NCI-H446 (cell line): ENCODE data around the gene GPR55.

Experiments
- DNase-seq, 2 experiments: peaks; one replicate each; lab custom pipeline; 2025; lab: John Stamatoyannopoulos, UW

The GPR55 gene

DNA sequence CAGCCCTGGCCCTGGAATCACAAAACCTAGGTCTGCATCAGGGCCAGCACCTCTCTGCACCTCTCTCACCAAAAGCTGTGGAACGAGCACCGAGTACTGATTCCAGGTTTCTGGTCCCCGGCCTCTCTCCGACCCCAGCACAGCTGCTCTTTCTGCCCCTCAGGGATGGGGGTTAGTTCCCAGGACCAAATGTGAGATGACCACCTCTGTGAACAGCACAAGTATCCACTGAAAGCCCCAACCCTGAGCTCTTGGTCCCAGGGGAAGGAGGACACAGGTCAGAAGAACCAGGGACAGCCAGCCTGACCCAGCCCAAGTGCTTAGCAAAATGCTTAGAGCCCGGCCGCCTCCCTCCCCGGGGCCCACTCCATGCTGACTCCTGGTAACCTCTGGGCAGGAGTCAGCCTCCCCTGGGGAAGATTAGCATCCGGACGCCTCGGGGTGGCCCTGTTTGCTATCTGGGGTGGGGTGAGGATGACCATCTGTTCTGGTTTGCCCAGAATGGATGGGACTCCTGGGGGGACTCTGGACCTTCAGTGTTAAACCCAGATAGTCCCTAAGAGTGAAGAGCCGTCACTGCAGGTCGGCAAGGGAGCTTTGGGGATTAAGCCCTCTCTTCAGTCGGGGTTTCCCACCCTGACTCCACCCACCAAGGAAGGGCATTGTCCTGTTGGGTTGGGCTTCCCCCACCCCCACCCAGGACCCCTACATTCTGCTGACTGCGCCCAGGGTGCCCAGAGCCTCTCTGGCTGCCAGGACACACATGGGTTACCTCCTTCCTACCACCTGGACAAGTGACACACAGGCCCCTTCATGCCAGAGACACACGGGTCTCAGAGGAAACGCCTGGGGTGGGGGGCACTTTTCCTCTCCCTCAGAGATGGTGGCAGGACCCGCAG, 9.4 kb upstream of the GPR55 start:
- no peak for DNase-seq

DNA sequence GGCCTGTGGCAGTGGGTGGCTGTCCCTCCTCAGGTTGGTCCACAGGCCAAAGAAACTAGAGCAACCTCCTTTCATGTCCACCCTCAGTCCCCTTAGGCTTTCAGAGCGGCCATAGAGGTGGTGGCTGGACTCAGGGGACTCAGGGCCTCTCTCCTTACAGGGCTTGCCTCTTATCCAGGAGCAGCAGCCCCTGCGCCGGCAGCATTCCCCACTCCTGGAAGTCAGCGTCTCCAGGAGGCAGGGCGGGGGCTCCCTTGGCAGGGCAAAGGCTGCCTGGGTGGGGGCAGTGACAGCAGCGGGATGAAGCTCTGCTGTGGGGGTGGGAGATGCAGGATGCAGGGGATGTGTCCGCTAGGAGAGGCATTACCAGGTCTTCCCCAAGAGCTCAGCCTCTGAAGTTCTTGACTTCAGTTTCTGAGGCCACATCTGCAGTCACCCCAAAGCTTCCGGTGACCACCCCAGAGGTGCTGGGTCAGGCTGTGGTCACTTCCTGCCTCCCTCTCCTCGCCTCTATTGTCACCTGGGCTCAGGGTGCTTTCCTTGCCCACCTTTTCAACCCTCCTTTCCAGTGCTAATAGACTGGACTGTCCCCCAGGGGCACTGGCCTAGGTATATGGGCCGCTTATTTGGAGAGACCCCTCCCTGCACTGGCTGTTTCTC, 8.6 kb upstream of the GPR55 start:
- no peak for DNase-seq

DNA sequence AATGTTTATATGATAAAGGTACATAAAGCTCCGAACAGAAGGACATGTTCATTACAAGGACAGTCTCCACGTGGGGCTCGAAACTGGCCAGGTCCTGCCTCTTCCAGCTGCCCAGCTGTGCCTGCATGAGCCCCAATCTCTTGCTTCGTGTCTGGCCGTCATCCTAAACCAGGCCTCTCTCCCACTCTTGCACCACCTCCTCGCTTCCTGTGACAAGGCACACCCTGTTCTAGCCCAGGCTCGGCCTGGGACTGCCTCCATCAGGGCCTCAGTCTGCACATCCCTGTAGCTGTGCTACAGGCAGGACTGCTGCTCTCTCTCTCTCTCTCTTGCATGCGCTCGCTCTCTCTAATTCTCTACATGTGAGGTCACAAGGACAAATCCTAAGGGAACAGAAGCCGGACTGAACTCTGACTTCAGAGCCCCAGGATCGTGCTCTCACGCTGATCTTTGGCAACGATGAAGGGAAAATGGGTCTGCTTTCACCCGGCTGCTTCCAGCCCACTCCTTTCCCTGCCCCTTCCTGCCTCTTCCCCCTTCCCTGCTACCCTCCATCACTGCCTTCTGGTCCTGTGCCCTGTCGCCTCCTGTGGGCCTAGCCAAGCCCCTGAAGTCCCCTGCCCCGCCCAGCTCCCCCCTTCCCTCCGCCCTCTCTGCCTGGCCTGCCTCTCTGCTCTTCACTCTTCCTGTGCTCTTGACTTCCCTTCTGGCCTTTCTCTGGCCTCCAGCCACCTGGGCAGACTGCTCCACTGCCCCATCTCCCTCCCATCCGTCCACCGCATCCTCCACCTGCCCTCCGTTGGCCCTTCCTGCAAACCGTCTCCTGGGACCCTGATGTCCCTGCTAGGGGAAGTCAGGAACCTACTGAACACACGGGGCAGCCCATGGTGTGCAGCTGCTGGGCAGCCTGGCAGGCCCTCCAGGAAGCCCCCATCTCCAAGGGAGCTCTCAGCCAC, 7.8 kb upstream of the GPR55 start:
- no peak for DNase-seq

DNA sequence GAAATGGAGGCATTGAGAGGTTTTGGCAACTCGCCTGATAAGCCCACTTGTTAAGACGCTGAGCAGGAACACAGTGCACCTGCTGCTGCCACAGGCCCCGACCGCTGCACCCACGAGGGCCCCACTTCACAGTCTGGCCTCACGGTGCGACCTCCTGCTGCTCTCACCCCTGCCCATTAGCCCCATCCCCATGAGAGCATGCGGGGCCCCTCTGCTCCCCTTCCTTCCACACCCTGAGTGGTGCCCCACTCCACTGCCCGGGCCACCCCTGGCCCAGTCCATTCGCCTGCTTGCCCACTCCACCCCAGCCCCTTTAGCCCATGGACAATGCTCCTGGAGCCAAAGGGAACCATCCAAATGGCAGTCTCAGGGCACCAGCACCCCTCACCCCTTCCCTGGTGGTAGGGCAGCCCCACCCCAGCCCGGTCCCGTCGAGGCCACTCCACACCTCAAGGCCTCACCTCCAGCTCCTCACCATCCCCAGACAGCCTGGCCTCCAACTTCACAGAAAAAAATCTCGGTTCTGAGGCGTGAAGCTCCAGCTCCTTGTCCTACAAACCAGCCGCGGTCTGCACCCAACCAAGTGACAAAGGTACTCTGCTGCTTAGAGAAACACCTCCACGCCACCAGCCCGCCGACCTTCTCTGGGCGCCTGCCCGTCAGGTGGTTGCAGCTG, 6.7 kb upstream of the GPR55 start:
- DNase-seq: no peak

DNA sequence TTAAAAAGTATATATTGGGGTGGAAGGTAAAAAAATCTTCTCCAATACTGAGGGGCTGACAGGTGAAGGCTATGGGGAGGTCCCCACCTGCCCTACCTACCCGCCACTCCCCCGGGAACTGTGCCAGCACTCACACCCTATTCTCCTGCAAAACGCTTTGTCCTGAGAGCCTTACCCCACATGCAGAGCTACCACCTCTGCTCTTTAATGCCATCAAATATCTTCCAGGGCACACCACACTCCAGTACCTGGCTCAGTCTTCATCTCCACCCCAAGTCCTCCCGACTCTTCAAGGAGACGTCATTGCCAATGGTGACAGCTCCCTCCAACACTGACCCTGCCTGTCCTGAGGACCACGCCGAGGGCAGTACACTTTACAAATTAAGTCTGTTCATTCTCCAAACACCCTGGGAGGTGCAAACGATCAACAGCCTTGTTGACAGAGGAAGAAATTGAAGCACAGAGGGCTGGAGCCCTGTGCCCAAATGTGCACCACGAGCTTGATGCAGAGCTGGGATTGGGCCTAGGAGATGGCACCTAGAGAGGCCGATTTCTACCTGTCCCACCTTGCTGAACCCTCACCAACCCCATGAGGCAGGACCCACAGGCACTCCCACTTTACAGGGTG, 6.0 kb upstream of the GPR55 start:
- DNase-seq: no peak

DNA sequence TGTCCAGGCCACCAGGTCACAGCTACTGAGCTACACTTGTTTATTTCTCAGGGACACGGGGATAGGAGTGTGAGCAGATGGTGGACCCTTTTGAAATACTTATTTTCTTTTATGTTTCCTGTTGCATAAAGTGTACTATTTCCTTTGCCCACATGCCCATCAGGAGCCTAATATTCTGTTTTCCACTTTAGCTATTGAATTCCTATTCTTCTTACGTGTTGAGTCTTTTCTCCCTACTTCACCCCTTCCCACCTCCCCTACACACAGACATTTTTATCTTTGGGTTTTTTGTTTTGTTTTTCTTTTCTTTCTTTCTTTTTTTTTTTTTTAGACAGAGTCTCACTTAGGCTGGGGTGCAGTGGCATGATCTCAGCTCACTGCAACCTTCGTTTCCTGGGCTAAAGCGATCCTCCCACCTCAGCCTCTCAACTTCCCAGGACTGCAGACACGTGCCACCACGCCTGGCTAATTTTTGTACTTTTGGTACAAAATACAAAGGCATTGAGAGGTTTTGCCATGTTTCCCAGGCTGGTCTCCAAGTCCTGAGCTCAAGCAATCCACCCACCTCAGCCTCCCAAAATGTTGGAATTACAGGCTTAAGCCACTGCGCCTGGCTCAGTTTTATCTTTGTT, 5.2 kb upstream of the GPR55 start:
- DNase-seq: no peak

DNA sequence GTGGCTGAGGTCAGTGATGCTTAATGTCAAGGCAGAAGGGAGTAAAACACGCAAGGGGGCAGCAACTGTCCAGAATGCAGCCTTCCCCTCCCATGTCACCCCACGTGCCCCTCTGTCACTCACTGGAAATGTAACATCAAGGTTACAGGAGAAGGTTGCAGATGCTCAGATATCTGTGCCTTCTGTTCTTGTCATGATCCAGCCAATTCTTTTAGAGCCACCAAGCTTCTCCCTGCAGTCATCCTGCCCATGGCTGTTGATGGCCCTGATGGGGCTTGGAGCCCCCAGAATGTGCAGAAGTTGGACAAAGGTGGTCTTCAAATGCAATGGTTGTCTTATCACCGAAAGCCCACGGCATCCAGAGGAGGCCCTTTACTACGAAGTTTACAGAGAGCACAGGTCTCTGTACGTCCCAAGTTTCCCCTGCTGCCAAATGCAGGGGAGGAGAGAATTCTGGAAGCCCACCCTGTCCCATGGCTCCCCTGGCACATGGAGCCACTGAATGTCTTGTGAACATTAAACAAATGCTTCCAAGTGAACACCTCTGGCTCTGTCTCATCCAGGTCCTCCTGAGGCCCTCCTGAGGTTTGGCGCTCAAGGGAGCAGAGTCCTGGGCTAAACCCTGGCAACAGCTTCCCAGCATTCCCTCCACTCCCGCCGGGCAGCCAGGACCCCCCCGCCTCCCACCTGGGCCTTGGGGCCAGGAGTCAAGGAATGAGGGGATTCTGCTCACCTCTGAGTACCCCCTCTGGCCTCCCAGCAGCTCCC, 4.5 kb upstream of the GPR55 start:
- no peak for DNase-seq

DNA sequence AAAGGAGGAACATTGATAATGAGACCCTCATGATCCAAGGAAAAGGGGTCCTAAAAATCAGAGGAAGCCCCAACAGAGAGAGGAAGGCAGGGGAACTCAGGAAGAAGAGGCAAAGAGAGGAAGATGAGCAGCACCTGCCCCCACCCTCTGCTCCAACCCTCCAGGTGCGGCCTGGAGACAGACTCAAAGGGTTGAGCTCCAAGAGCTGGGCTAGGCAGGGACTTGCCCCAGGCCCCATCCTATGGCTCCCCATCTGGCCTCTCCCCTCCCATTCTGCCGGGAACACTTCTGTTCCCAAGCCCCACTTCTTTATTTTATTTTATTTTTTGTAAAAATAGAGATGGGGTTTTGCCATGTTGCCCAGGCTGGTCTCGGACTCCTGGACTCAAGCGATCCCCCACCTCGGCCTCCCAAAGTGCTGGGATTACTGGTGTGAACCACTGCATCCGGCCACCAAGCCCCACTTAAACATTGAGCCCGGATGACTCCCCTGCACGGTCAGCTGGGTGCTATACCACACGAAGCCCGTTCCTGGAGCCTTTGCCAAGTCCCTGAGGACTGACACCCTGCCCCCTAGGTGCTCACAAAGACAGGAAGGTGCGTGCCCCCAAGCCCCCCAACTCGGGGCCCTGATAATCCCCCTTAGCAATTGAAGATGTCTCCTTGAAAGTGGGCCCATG, 3.8 kb upstream of the GPR55 start:
- no peak for DNase-seq

DNA sequence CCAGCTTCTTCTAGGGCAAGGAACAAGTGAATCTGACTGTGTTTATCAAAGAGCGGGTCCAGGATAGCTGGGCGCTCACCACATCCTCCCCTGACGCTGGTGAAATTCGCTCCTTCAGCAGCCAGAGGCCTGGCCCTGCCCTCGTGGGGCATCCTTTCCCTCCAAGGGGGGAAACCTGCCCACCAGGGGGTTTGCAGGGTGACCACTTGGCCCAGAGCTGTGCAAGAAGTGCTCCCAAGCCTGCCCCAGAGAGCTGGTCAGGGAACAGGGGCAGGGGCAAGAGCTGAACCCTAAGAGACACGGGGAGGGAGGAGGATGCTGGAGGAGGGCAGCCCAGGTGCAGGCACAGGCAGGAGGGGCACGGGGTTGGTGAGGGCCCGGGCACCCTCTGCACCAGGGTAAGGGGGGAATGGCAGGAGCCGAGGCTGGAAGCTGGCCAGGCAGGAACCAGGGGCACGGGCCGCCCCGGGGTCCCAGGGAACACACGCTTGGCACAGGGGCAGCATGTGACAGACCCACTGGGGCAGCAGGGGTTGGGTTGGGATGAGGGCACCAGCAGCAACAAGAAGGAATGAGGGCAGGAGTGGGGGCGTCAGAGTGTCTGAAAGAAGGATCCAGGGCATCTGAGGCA, 2.8 kb upstream of the GPR55 start:
- no peak for DNase-seq

DNA sequence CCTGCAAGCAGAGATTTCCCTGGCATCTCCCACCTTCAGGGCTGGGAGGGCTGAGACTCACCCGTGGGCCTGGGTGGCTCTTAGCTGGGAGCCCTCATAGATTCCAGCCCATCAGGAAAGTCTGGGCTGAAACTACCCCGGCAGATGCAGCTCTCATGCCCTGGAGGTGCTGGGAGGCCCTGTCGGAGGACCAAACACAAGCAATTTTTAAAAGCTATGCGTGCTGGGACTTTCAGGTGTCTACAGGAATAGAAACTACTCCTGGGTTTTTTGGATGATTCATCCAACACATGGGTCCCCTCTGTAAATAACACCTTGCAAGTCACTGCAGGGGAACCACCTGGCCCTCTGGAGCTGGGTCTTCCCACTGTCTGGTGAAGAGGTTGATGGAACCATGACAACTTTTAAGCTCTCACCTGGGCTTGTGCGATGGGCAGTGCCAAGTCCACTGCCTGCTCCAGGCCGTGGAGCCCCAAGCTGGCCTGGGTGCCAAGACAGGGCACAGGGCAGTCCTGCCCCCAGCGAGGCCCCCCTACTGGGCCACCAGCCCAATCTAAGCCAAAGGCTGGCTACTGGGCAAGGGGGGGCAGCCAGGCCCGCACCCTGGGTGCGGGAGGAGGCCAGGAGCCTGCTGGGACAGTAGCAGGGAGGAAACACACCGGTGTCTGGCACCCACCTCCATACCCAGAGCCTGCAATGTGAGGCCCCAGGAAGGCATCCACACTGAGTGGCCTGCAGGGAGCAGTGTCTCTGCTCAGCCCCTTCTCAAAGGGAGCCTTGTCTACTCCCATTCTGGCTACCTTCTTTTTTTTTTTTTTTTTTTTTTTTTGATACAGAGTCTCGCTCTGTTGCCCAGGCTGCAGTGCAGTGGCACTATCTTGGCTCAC, 1.1 kb upstream of the GPR55 start:
- DNase-seq: no peak

DNA sequence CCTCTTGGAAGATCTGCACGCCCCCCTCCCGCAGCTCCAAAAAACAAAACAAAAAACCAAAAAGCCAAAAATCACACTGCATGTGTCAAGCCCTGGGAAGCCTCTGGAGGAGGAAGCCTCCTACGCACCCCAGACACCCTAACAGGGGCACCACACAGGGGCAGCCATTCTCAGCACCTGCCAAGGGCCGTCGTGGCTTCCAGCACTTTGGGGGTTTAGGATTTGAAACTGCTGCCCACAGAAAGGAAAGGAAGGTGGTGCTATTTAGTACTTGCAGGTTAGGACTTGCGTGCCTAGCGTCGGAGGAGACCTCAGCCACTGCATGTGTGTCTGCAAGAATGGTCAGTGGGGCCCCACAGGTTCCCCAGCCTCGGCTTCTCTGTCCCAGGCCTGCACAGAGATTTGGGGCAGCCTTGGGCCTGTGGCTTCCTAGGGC, 419 bp upstream of the GPR55 start:
- no peak for DNase-seq

DNA sequence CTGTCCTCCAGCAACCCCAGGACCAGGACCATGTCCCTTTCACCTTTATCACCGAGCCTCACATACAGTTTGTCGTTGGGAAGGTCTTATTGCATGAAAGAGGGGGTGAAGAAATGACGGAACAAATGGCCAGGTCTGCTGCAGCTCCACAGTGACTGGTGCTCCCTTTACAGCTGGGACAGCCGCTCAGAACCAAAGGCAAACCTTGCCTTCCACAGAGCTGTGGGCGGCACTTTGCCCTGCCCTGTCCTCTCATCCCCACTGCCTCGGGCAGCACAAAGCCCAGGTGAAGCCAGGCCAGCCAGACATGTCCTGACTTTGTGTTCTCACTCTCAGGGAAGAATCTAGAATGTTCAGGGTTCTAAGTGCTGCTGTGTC, 961 bp downstream of the GPR55 start:
- no peak for DNase-seq

DNA sequence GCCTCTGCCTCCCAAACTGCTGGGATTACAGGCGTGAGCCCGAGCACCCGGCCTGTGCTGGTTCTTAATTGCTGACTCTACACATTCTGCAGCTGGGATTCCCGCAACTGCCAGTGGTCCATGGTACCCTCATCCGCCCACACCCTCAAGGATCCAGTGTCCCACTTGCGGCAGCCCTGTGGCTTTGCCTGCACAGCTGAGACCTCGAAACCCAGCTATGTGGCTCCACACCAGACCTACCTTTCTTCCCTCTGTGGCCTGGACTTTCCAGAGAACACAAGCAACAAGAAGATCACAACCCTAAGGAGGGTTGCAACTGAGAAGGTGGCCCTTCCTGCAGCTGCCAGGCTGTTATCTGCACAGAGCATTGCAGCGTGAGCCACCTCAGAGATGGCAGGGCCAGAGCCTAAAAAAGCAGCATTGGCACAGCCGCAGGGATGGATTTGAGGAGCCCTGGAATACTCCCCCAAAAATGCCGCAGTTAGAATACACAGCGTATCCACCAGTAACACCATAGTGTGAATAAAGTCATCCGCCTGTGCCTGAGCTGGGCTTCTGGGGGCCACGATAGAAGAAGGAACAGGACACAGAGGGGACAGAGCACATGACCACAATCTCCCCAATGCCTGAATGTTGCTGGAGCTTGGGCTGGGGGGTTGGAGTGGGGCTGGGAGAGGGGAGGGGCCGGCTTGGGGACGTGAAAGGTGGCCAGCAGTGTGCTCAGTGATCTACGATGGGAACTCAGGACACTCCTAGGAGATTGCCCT, 1.9 kb downstream of the GPR55 start:
- DNase-seq: no peak

DNA sequence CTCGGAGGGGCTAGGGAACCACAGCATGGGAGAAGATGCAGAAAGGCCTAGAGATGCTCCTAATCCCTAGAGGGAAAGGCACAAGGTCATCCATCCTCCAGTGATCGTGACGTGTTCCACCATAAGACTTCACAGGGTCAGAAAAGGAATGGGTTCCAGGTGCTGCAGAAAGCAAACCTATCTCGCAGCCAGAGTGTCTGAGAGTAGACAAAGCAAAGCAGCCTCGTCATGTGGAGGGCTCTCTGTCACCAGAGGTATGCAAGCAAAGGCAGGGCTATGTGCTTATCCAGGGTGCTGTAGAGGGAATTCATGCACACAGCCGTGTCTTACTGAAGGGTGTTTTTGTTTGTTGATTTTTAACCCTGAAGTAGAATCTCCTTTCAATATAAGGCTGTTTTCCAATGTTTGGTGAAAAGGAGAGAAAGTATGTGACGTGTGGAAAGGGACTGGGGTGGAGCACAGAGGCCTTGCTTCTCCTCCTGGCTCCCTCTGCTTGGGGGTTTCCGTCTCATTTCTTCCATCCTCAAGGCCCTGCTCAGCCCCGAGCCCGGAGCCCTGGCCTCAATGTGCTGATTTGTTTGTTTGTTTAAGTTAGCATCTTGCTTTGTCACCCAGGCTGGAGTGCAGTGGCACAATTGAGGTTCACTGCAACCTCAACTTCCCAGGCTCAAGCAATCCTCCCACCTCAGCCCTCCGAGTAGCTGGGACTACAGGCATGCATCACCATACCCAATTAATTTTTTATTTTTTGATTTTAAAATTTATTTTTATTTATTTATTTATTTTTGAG, 3.0 kb downstream of the GPR55 start:
- DNase-seq: no peak

DNA sequence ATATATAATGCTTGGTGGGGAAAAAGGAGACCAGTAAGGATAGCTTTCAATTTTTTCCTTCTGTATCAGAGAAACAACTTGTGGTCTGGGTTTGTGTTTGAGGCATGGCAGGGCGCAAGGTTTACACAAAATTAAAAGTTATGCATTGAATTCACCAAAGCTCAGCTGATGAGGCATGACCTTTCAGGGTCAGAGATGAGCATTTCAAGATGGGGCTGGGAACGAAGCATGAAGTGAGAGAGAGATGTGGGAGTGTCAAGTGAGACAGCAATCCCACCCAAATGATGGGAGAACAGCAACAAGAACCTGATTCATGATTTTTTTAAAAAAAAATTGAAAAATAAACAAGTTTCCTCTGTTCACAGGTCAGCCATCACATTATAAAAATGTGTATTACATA, 4.9 kb downstream of the GPR55 start:
- no peak for DNase-seq

DNA sequence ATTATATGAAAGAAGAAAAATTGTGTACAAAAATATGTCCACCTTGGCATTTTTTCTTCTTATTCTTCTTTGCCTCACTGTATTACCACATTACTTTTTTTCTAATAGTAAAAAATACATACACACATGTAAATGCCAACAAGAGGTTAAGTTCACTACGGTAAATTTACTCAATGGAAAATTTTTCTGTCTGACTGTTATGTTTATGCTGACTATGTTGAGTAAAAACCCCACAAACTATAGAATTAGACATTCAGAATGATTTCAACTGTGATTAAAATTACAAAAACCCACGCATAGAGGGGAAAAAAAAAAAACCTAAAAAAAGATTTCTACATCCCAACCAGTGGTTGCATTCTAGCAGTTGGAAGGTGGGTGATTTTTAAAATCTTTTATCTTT, 5.4 kb downstream of the GPR55 start:
- DNase-seq: no peak
